OCI-LY1 (cell line): ENCODE results near the gene HPS1.

ENCODE experiments used
- H2AFZ ChIP-seq: fragments of 200-600 bp; sonication (generic), shearing (Covaris generic); 2 replicates; pipeline ENCODE4 v1.6.0; 2014; ENCODE audit warnings: antibody characterized with exemption, mild to moderate bottlenecking, low read length
- H3F3A ChIP-seq: fragments of 200-600 bp; sonication (generic), shearing (Covaris generic); 2 replicates; pipeline ENCODE4 v1.6.0; 2014; ENCODE audit warnings: mild to moderate bottlenecking, antibody characterized with exemption, low read length, moderate library complexity; ENCODE audit not compliant: insufficient read depth
- H3K27ac ChIP-seq: fragments of 200-600 bp; sonication (generic); 2 replicates; pipeline ENCODE4 v1.5.1; 2014; ENCODE audit warnings: low read length, mixed run types, mild to moderate bottlenecking, low read depth; ENCODE audit not compliant: poor library complexity, severe bottlenecking
- H3K27me3 ChIP-seq: fragments of 200-600 bp; sonication (generic); 2 replicates; pipeline ENCODE4 v1.6.0; 2014; ENCODE audit warnings: antibody characterized with exemption, mild to moderate bottlenecking, low read length, moderate library complexity; ENCODE audit not compliant: insufficient read depth
- H3K36me3 ChIP-seq: fragments of 200-600 bp; sonication (generic); 2 replicates; pipeline ENCODE4 v1.6.1; 2014; ENCODE audit warnings: mild to moderate bottlenecking, antibody characterized with exemption, low read length, moderate library complexity, mixed read lengths; ENCODE audit not compliant: insufficient read depth
- H3K4me1 ChIP-seq: fragments of 200-600 bp; sonication (generic); 2 replicates; pipeline ENCODE4 v1.5.1; 2014; ENCODE audit warnings: mild to moderate bottlenecking, low read length, moderate library complexity; ENCODE audit not compliant: insufficient read depth, severe bottlenecking
- H3K4me2 ChIP-seq: fragments of 200-600 bp; sonication (generic), shearing (Covaris generic); 2 replicates; pipeline ENCODE4 v1.6.1; 2014; ENCODE audit warnings: low read length
- H3K4me3 ChIP-seq: fragments of 200-600 bp; sonication (generic); 2 replicates; pipeline ENCODE4 v1.5.1; 2014; ENCODE audit warnings: low read length, low read depth, mild to moderate bottlenecking, mixed read lengths; ENCODE audit not compliant: poor library complexity, severe bottlenecking
- H3K79me2 ChIP-seq: fragments of 200-600 bp; shearing (Covaris generic); 2 replicates; pipeline ENCODE4 v1.6.1; 2016; ENCODE audit warnings: mixed run types, low read length, mixed read lengths; ENCODE audit not compliant: insufficient read depth
- H3K9ac ChIP-seq: fragments of 200-600 bp; sonication (generic), shearing (Covaris generic); 2 replicates; pipeline ENCODE4 v1.6.1; 2014; ENCODE audit warnings: mild to moderate bottlenecking, low read length, mixed read lengths
- H3K9me2 ChIP-seq: fragments of 200-600 bp; sonication (generic), shearing (Covaris generic); 2 replicates; pipeline ENCODE4 v1.6.1; 2014; ENCODE audit warnings: low read depth, mild to moderate bottlenecking, low read length, mixed read lengths
- H3K9me3 ChIP-seq: fragments of 200-600 bp; shearing (Covaris generic); 2 replicates; pipeline ENCODE4 v1.6.1; 2014; ENCODE audit warnings: low read length, mixed read lengths
- H4K20me1 ChIP-seq: fragments of 200-600 bp; sonication (generic), shearing (Covaris generic); 2 replicates; pipeline ENCODE4 v1.6.0; 2016; ENCODE audit warnings: mild to moderate bottlenecking, low read length; ENCODE audit not compliant: insufficient read depth
- EZH2 ChIP-seq: fragments of 200-600 bp; sonication (generic), shearing (Covaris generic); IDR thresholded peaks from 2 replicates; pipeline ENCODE4 v1.8.0; 2017; ENCODE audit warnings: borderline replicate concordance, mixed run types, mild to moderate bottlenecking, antibody characterized with exemption, low read length, moderate library complexity, mixed read lengths
- TF ChIP-seq, protein P1 (sequence below): fragments of 200-600 bp; sonication (generic), shearing (Covaris generic); IDR thresholded peaks from 2 replicates; pipeline ENCODE4 v1.5.1; 2017; ENCODE audit warnings: mild to moderate bottlenecking, antibody characterized with exemption, low read length, moderate library complexity, mixed read lengths

The HPS1 gene

GRCh38 chr10:98420786-98421185 lies 25.9 kb downstream of the HPS1 start:
- Histone ChIP-seq H3K4me1 (no peaks in the 10 kb centered on the region), H3K4me3 (no peak overlapping the region), H3F3A (no peaks in the 10 kb centered on the region), H2AFZ (no peak overlapping the region), H3K9me3 (no peaks in the 10 kb centered on the region), H3K36me3 (no peaks in the 10 kb centered on the region), H3K4me2 (no peak overlapping the region), H4K20me1 (no peaks in the 10 kb centered on the region), H3K9me2 (no peaks in the 10 kb centered on the region), H3K27ac (no peak overlapping the region), H3K27me3 (no peaks in the 10 kb centered on the region), H3K79me2 (no peaks in the 10 kb centered on the region), H3K9ac (no peak overlapping the region)
- TF ChIP-seq, protein P1, sequence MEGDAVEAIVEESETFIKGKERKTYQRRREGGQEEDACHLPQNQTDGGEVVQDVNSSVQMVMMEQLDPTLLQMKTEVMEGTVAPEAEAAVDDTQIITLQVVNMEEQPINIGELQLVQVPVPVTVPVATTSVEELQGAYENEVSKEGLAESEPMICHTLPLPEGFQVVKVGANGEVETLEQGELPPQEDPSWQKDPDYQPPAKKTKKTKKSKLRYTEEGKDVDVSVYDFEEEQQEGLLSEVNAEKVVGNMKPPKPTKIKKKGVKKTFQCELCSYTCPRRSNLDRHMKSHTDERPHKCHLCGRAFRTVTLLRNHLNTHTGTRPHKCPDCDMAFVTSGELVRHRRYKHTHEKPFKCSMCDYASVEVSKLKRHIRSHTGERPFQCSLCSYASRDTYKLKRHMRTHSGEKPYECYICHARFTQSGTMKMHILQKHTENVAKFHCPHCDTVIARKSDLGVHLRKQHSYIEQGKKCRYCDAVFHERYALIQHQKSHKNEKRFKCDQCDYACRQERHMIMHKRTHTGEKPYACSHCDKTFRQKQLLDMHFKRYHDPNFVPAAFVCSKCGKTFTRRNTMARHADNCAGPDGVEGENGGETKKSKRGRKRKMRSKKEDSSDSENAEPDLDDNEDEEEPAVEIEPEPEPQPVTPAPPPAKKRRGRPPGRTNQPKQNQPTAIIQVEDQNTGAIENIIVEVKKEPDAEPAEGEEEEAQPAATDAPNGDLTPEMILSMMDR: no peak
- no peak for TF ChIP-seq EZH2

- H3K27ac ChIP-seq: no peak overlapping the region
- no peak overlapping the region for H3K4me2 ChIP-seq
- H2AFZ ChIP-seq: no peak overlapping the region
- H3K9me3 ChIP-seq: no peaks in the 10 kb centered on the region
- no peaks in the 10 kb centered on the region for H3F3A ChIP-seq
- TF ChIP-seq, protein P1: no peak
- no peak for TF ChIP-seq EZH2
- no peaks in the 10 kb centered on the region for H3K36me3 ChIP-seq
- no peak overlapping the region for H3K9ac ChIP-seq
- no peaks in the 10 kb centered on the region for H3K27me3 ChIP-seq
- H3K9me2 ChIP-seq: no peaks in the 10 kb centered on the region
- H3K4me3 ChIP-seq: no peak overlapping the region
- no peaks in the 10 kb centered on the region for H4K20me1 ChIP-seq
- peaks cover 8% of the 10 kb centered on the region for H3K4me1 ChIP-seq
- H3K79me2 ChIP-seq: no peaks in the 10 kb centered on the region
Observed at GRCh38 chr10:98419469-98420261, 27.1 kb downstream of the HPS1 start.

DNA sequence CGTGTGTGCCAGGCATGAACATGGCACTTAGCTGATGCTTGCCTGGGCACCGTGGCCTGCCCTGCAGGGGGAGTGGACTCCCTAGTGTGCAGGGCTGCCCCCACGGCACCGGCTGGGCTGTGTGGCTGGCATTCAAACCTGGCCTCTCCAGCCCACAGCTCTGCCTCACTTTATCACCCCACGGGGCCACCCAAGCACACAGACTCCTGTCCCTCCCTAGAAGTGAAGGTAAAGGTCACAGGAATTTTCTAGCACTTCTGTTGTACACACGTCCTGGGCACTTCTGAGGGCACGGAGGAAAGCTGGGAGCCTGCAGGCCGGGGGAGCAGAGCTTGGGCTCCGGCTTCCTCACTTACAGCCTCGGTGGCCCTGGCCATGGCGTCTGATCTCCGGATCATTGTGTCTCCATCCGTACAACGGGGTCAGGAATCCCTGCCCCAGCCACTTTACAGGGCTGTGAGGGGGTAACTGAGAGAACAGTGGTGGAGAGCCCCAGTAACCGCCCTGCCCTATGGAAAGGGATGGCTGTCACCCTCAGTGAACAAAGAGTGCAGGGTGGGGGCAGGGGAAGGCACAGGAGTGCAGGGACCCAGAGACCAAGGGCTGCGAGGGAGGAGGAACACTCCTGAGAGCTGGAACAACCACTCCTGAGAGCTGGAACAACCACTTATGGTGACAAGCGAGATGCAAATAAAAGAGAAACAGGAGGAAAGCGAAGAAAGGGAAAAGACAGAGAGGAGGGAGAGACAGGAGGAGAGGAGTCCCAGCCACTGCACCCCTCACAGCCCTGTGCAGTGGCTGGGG lies 27.9 kb downstream of the HPS1 start:
- Histone ChIP-seq H3K4me2 (no peak overlapping the region), H2AFZ (no peak overlapping the region), H3K9ac (no peak overlapping the region), H3K9me3 (no peaks in the 10 kb centered on the region), H3K4me1 (peaks cover 12% of the 10 kb centered on the region), H3K27me3 (no peaks in the 10 kb centered on the region), H3F3A (no peaks in the 10 kb centered on the region), H3K36me3 (no peaks in the 10 kb centered on the region), H3K27ac (no peak overlapping the region), H3K79me2 (no peaks in the 10 kb centered on the region), H4K20me1 (no peaks in the 10 kb centered on the region), H3K9me2 (no peaks in the 10 kb centered on the region), H3K4me3 (no peak overlapping the region)
- TF ChIP-seq EZH2: no peak
- TF ChIP-seq, protein P1: no peak
